Glutamatergic neuron (in vitro differentiated cells): ENCODE results near the gene HPSE2. TPM values are rescaled to one million over a fixed set of nuclear protein-coding genes. Genes with fewer than 3 reads are reported as not detected.

Source experiments
- DNase-seq: peaks from one replicate; pipeline ENCODE4 v3.0.0; 2022
- H3K27ac Mint-ChIP-seq: one replicate; pipeline ENCODE4 v1.8.0; 2020; ENCODE audit warnings: mild to moderate bottlenecking, mixed read lengths, inconsistent platforms; ENCODE audit not compliant: unreplicated experiment
- H3K27me3 Mint-ChIP-seq: one replicate; pipeline ENCODE4 v1.8.0; 2020; ENCODE audit warnings: mild to moderate bottlenecking, moderate library complexity, mixed read lengths, inconsistent platforms; ENCODE audit not compliant: unreplicated experiment
- H3K36me3 Mint-ChIP-seq: one replicate; pipeline ENCODE4 v1.8.0; 2020; ENCODE audit warnings: mild to moderate bottlenecking, mixed read lengths, inconsistent platforms; ENCODE audit not compliant: unreplicated experiment
- H3K4me1 Mint-ChIP-seq: one replicate; pipeline ENCODE4 v1.8.0; 2020; ENCODE audit warnings: mild to moderate bottlenecking, low read depth, mixed read lengths, inconsistent platforms; ENCODE audit not compliant: unreplicated experiment
- H3K4me3 Mint-ChIP-seq: one replicate; pipeline ENCODE4 v1.8.0; 2020; ENCODE audit warnings: mild to moderate bottlenecking, mixed read lengths, inconsistent platforms; ENCODE audit not compliant: unreplicated experiment
- H3K9me3 Mint-ChIP-seq: one replicate; pipeline ENCODE4 v1.8.0; 2020; ENCODE audit warnings: mild to moderate bottlenecking, moderate library complexity, mixed read lengths, inconsistent platforms; ENCODE audit not compliant: unreplicated experiment
- total RNA-seq: library from RNA; stranded (reverse); fragmentation: NEBNext Ultra II Directional; extraction: Animal tissue kit (Norgen Biotek cat#: 25700); gene quantifications from one replicate; pipeline ENCODE4 v1.2.1, GENCODE V29; 2021; ENCODE audit not compliant: unreplicated experiment
- TF ChIP-seq, protein P1 (sequence below): fragments of 200-600 bp; sonication (generic); IDR thresholded peaks from one replicate; pipeline ENCODE4 v1.5.0; 2021; ENCODE audit not compliant: partially characterized antibody, unreplicated experiment

Gene HPSE2
- total RNA-seq, 1 donor from 2014 or later = not detected

DNA sequence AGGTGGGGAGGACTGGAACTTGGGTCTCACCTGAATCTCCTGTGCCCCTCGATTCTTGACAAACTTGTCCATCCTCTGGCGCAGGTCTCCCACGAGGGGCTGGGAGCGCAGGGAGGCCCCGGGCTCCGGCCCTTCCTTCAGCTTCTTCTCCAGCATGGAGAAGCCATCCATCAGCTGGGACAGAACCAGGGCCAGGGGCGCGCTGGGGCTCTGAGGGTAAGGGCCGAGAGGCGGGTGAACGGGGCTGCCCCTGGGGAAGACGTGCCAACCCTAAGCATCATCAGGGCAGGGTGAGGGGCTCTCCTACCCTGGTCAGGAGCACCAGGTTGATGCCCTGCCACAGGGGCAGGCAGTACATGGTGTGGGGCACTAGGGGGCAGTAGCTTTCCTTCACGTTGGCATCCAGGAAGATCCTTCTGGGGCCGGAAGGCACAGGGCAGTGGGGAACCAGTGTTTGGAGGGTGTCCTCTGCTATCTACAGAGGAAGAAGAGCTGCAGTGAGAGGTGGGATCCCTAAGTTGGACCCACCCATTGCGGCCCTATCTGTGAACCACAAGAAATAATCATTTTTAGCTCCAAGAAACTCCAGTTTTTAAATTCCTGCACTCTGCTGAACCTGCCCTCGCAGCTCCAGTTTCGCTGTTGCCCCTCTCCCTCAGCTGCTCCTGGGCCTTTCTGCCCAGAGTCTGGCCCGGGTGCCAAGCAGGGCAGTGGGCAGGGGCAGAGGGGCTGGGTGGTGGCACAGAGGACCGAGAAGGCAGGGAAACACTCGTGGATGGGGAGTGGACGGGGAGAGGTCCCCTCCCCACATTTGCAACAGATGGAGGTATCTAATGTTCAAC lies 809.9 kb downstream of the HPSE2 start:
- no peaks in the 10 kb centered on the region for H3K27me3 Mint-ChIP-seq
- H3K9me3 Mint-ChIP-seq = no peaks in the 10 kb centered on the region
- DNase-seq = peak; percentile 57

DNA sequence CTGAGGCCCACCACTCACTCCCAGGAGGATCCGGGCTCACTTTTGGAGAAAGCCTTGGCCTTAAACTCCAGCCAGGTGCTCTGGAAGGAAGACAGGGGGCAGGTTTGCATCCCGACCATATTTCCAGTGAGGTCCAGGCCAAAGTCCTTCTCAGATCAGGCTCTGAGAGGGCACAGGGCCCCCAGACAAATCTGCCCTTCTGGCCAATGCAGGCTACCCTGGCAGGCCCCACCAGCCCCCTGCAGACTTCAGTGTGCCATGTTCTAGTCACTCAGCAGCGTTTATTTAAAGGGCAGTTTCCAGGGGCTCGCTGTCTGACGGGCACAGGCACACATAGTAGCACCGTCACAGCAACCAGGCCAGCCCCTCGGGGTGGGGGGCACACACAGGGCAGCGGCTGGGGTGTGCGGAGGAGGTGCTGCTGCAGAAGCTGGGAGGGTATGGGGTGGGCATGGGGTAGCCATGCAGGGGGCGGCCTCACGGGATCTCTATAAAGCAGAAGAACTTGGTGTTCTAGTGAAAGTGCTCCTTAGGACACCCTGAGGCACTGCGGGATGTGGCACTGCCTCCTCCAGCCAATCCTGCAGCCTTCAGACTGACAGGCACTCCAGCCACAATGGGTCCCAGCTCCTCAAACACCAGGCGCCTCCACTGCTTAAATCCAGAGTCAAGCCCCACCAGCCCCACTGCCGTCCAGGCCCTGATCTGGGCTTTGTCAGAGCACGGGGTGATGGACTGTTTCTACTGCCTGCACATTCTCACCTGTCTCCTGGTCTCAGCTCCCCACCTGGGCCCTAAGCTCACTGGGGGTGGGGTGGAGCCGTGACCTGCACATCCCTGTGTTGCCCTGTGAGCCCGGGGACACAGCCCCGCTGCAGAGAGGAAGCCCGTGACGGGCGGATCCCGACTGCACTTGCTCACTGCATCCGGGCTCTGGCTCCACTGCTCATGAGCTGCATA lies 811.1 kb downstream of the HPSE2 start:
- Mint-ChIP-seq H3K9me3 (no peaks in the 10 kb centered on the region), H3K27ac (no peak overlapping the region), H3K27me3 (no peaks in the 10 kb centered on the region)

More for the DNA sequence above, 809.9 kb downstream of the HPSE2 start:
- Mint-ChIP-seq H3K4me1 (peaks cover 3% of the 10 kb centered on the region), H3K4me3 (no peak overlapping the region), H3K36me3 (peaks cover 3% of the 10 kb centered on the region), H3K27ac (no peak overlapping the region)
- TF ChIP-seq, protein P1, sequence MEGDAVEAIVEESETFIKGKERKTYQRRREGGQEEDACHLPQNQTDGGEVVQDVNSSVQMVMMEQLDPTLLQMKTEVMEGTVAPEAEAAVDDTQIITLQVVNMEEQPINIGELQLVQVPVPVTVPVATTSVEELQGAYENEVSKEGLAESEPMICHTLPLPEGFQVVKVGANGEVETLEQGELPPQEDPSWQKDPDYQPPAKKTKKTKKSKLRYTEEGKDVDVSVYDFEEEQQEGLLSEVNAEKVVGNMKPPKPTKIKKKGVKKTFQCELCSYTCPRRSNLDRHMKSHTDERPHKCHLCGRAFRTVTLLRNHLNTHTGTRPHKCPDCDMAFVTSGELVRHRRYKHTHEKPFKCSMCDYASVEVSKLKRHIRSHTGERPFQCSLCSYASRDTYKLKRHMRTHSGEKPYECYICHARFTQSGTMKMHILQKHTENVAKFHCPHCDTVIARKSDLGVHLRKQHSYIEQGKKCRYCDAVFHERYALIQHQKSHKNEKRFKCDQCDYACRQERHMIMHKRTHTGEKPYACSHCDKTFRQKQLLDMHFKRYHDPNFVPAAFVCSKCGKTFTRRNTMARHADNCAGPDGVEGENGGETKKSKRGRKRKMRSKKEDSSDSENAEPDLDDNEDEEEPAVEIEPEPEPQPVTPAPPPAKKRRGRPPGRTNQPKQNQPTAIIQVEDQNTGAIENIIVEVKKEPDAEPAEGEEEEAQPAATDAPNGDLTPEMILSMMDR = peak; percentile 80

DNA sequence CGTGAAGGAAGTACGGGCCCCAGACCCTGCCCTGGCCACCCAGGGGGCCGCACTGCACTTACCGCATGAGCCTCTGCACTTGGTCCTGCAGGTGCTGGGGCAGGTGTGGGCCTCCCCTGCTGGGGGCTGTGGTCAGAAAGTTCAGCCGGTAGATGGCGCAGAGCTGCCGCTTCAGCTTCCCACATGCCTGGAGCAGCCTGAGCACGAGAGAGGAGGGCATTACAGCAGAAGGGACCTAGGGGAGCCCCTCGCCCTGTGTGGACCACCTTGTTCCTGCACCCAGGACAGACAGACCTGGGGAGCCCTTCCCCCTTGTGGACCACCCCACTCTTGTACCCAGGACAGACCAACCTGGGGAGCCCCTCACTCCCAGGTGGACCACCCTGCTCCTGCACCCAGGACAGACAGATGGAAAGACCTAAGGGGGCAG lies 811.9 kb downstream of the HPSE2 start:
- Mint-ChIP-seq H3K4me1 (peaks cover 4% of the 10 kb centered on the region), H3K27ac (no peak overlapping the region), H3K9me3 (no peaks in the 10 kb centered on the region), H3K27me3 (no peaks in the 10 kb centered on the region), H3K4me3 (no peak overlapping the region), H3K36me3 (no peaks in the 10 kb centered on the region)
- DNase-seq = peak; percentile 61
- TF ChIP-seq, protein P1 = peak; percentile 40

More for the DNA sequence above, 811.1 kb downstream of the HPSE2 start:
- no peaks in the 10 kb centered on the region for H3K36me3 Mint-ChIP-seq
- TF ChIP-seq, protein P1 = no peak
- peaks cover 4% of the 10 kb centered on the region for H3K4me1 Mint-ChIP-seq
- no peak overlapping the region for H3K4me3 Mint-ChIP-seq
- no peak for DNase-seq

DNA sequence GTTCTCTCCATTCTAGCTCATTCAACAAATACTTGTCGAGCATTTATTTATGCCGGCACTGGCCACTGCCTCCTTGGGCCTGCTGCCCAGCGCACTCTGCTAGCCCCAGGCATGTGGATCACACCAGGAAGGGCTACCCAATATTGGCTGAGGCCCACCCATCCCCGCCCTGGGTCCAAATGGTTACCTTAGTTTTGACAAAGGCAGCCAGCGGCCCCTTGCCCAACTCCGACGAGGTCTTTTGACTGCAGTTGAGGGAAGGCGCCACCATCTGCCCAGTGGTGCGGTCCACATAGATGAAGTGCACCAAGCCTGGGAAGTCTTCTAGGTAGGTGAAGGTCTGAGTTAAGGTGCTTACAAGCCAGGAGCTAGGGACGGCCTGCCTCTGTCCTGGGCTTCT lies 813.5 kb downstream of the HPSE2 start:
- Mint-ChIP-seq H3K4me3 (no peak overlapping the region), H3K27me3 (no peaks in the 10 kb centered on the region), H3K4me1 (peaks cover 4% of the 10 kb centered on the region), H3K9me3 (no peaks in the 10 kb centered on the region), H3K27ac (no peak overlapping the region), H3K36me3 (no peaks in the 10 kb centered on the region)
- TF ChIP-seq, protein P1 = no peak
- no peak for DNase-seq
